Right lobe of liver (tissue), 6 donors: Measurements from ENCODE around the gene DLG2. TPM values are rescaled to one million over a fixed set of nuclear protein-coding genes. Genes with fewer than 3 reads are reported as not detected.

Source experiments
- ATAC-seq, 4 donors: fragments of 200-7000 bp; cut with Tn5 transposase; one replicate each; pipeline ENCODE4 v1.9.1; 2020; ENCODE audit warnings: mild to moderate bottlenecking in 4 of 4, moderate library complexity in 4 of 4
- DNase-seq, 3 donors: peaks; one replicate each; pipeline ENCODE4 v3.0.0-alpha.2; 2020
- H3K27ac ChIP-seq, 3 donors: fragments of 200-600 bp; one replicate each; pipeline ENCODE4 v1.8.0; 2022
- H3K27me3 ChIP-seq, 2 donors: fragments of 200-600 bp; one replicate each; pipeline ENCODE4 v1.8.0; 2022
- H3K36me3 ChIP-seq, 4 donors: fragments of 200-600 bp; sonication (generic) in 1 of 4; one replicate each; pipeline versions ENCODE4 v1.5.1 to v1.8.0; 2017 to 2022; ENCODE audit warnings: control low read depth in 1 of 4
- H3K4me1 ChIP-seq, 4 donors: fragments of 200-600 bp; sonication (generic) in 1 of 4; one replicate each; pipeline versions ENCODE4 v1.5.1 to v1.8.0; 2017 to 2022; ENCODE audit warnings: control low read depth in 1 of 4
- H3K4me3 ChIP-seq, 3 donors: fragments of 200-600 bp; one replicate each; pipeline ENCODE4 v1.8.0; 2022
- H3K9me3 ChIP-seq, 4 donors: fragments of 200-600 bp; sonication (generic) in 1 of 4; one replicate each; pipeline versions ENCODE4 v1.5.1 to v1.8.0; 2017 to 2022; ENCODE audit warnings: control low read depth in 1 of 4
- POLR2A ChIP-seq: fragments of 450-650 bp; IDR thresholded peaks from one replicate; pipeline ENCODE4 v1.6.1; 2017; ENCODE audit warnings: antibody characterized with exemption, mild to moderate bottlenecking
- WGBS: methylation state at CpG from one replicate; pipeline ENCODE4 v1.1.6; 2018; ENCODE audit warnings: low coverage, low lambda C conversion rate; ENCODE audit not compliant: insufficient coverage; ENCODE audit errors: missing lambda C conversion rate; 5-methylcytosine and 5-hydroxymethylcytosine counted together
- intact Hi-C, 2 donors: fragments of 100-400 bp; cut with DNase I; formaldehyde crosslinking; loops; one replicate each; pipeline versions ENCODE4 v1.11.2 to v1.14.1; 2022
- total RNA-seq, 6 experiments: library from RNA; depleted of rRNA in 2 of 6; stranded (reverse); fragments of >200 nt in 2 of 6; fragmentation: NEBNext Ultra II Directional in 3 of 6; extraction: Animal tissue kit (Norgen Biotek cat#: 25700) in 3 of 6; gene quantifications; one replicate each; pipeline versions ENCODE4 v1.1.0 to v1.2.4, GENCODE V29; 2016 to 2023
- TF ChIP-seq, protein P1 (sequence below), 4 donors: fragments of 200-600 bp in 3 of 4; fragments of 450-650 bp in 1 of 4; IDR thresholded peaks; one replicate each; pipeline versions ENCODE4 v1.5.1 to v1.8.0; 2016 to 2022; ENCODE audit warnings: antibody characterized with exemption in 4 of 4, mild to moderate bottlenecking in 2 of 4
- donor health status: DM: no; HTN: yes; CAD: no.
- donor health status: DM: no; HTN: no; CAD: no.
- donor health status: DM: no; HTN: no; CAD: no.
- donor health status: DM: no; HTN: yes; CAD: no.
- donor health status: DM: no; HTN: yes; CAD: no.

Gene DLG2
- total RNA-seq, 6 experiments from 2014 or later: 1.2 to 6.4 (median 2.5) TPM

GRCh38 chr11:83666149-83666548 lies 1961.0 kb downstream of the DLG2 start:
- Histone ChIP-seq H3K27ac (no peak overlapping the region), H3K27me3 (no peaks in the 10 kb centered on the region), H3K4me3 (no peak overlapping the region), H3K4me1 (peaks cover 0 to 13% (median 0%) of the 10 kb centered on the region in 4 donors), H3K36me3 (peaks cover 0 to 2% (median 0%) of the 10 kb centered on the region in 4 donors), H3K9me3 (no peaks in the 10 kb centered on the region)
- ATAC-seq (no peak), DNase-seq (no peak)
- intact Hi-C loops: no loop called here
- TF ChIP-seq, protein P1, sequence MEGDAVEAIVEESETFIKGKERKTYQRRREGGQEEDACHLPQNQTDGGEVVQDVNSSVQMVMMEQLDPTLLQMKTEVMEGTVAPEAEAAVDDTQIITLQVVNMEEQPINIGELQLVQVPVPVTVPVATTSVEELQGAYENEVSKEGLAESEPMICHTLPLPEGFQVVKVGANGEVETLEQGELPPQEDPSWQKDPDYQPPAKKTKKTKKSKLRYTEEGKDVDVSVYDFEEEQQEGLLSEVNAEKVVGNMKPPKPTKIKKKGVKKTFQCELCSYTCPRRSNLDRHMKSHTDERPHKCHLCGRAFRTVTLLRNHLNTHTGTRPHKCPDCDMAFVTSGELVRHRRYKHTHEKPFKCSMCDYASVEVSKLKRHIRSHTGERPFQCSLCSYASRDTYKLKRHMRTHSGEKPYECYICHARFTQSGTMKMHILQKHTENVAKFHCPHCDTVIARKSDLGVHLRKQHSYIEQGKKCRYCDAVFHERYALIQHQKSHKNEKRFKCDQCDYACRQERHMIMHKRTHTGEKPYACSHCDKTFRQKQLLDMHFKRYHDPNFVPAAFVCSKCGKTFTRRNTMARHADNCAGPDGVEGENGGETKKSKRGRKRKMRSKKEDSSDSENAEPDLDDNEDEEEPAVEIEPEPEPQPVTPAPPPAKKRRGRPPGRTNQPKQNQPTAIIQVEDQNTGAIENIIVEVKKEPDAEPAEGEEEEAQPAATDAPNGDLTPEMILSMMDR (IDR thresholded peaks at IDR 0.05): no peak
- no peak for TF ChIP-seq POLR2A
- WGBS: 70% methylated on average over 4 of the region's 4 CpGs

- no peaks in the 10 kb centered on the region for H3K27me3 ChIP-seq
- no peak for TF ChIP-seq POLR2A
- TF ChIP-seq, protein P1 (IDR thresholded peaks at IDR 0.05): no peak
- peaks cover 0 to 2% (median 0%) of the 10 kb centered on the region in 4 donors for H3K36me3 ChIP-seq
- H3K4me1 ChIP-seq: peaks cover 0 to 13% (median 0%) of the 10 kb centered on the region in 4 donors
- no peaks in the 10 kb centered on the region for H3K9me3 ChIP-seq
- 100% methylated on average over 4 of the region's 4 CpGs for WGBS
- H3K27ac ChIP-seq: no peak overlapping the region
- no peak overlapping the region for H3K4me3 ChIP-seq
- DNase-seq (no peak), ATAC-seq (no peak)
- intact Hi-C loops: no loop called here
Measured at GRCh38 chr11:83663988-83664387, 1963.2 kb downstream of the DLG2 start.

- Histone ChIP-seq H3K36me3 (peaks cover 0 to 2% (median 0%) of the 10 kb centered on the region in 4 donors), H3K27ac (no peak overlapping the region), H3K4me1 (peaks cover 0 to 13% (median 0%) of the 10 kb centered on the region in 4 donors), H3K9me3 (no peaks in the 10 kb centered on the region), H3K27me3 (no peaks in the 10 kb centered on the region), H3K4me3 (no peak overlapping the region)
- ATAC-seq: no peak
- TF ChIP-seq, protein P1 (IDR thresholded peaks at IDR 0.05): no peak
- TF ChIP-seq POLR2A: no peak
- WGBS: 85% methylated on average over 3 of the region's 3 CpGs
- intact Hi-C loops: no loop called here
- no peak for DNase-seq
Measured at GRCh38 chr11:83663446-83663845, 1963.7 kb downstream of the DLG2 start.

DNA sequence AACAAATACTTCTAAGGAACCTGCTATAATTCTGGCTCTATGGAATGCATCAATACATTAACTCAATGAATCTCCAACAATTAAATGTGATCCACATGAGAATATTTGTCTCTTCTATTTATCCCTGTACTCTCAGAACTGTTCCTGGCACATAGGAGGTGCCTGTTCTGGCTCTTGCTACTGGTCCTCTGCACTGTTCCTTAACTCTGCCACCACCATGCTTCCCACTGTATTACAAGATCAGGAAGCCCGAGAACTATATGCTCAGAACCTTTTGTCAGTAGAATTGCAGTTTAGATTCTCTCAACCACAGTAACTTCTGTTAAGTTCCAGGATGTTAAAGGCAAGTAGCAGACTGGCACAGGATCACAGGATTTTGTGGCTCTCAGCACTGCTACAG lies 1964.7 kb downstream of the DLG2 start:
- peaks cover 0 to 13% (median 0%) of the 10 kb centered on the region in 4 donors for H3K4me1 ChIP-seq
- H3K27ac ChIP-seq: peak overlapping the region in 2 of 3 donors; percentile 21
- DNase-seq (no peak), ATAC-seq (peak in 3 of 4 donors; percentile 25 to 43 (median 41))
- TF ChIP-seq POLR2A: no peak
- TF ChIP-seq, protein P1 (IDR thresholded peaks at IDR 0.05): no peak
- no peaks in the 10 kb centered on the region for H3K27me3 ChIP-seq
- no peaks in the 10 kb centered on the region for H3K36me3 ChIP-seq
- intact Hi-C loops: no loop called here
- no peak overlapping the region for H3K4me3 ChIP-seq
- no peaks in the 10 kb centered on the region for H3K9me3 ChIP-seq
- WGBS: 75% methylated on average over 1 of the region's 1 CpG
